Measurements from ENCODE around the gene EFNA5.

DNA sequence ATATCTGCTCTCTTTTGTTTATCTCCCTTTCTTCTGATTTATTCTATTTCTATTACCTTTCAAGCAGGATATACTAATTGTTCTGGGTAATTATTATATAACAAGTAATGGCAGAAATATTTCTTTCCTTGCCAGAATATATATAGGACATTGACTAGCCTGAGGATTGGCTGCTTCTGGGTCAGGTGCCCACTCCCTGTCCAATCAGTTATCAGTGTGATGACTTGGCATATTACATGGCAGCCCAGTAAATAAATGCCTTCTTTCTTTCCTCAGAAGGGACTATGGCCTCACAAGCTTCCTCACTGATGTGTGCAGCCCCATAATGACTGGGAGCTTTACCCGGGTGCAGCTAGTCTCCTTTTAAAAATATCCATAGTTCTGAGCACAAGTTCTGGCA, 301.1 kb downstream of the EFNA5 start:
- TF ChIP-seq EZH2 (IDR thresholded peaks at IDR 0.05; ENCODE audit: low read depth): no peak
- TF ChIP-seq, protein P1, sequence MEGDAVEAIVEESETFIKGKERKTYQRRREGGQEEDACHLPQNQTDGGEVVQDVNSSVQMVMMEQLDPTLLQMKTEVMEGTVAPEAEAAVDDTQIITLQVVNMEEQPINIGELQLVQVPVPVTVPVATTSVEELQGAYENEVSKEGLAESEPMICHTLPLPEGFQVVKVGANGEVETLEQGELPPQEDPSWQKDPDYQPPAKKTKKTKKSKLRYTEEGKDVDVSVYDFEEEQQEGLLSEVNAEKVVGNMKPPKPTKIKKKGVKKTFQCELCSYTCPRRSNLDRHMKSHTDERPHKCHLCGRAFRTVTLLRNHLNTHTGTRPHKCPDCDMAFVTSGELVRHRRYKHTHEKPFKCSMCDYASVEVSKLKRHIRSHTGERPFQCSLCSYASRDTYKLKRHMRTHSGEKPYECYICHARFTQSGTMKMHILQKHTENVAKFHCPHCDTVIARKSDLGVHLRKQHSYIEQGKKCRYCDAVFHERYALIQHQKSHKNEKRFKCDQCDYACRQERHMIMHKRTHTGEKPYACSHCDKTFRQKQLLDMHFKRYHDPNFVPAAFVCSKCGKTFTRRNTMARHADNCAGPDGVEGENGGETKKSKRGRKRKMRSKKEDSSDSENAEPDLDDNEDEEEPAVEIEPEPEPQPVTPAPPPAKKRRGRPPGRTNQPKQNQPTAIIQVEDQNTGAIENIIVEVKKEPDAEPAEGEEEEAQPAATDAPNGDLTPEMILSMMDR (conservative IDR thresholded peaks at IDR 0.05): no peak

Data from PC-9 (cell line).